HL-60 (cell line): ENCODE results near the gene IFI6.
A peak's percentile ranks its signal among the peaks of the same experiment; 100 is the strongest.

ENCODE experiments used
- DNase-seq, 2 experiments: peaks; one replicate each; pipeline ENCODE4 v3.0.0-alpha.2; 2010 to 2020; ENCODE audit warnings: low read depth in 1 of 2, low spot score in 1 of 2
- H3K27ac ChIP-seq: fragments of 250-450 bp; sonication (Bioruptor Pico); replicated peaks from 2 replicates; pipeline ENCODE4 v1.5.1; 2020; ENCODE audit warnings: mild to moderate bottlenecking, moderate library complexity
- H3K27me3 ChIP-seq: fragments of 250-450 bp; sonication (Bioruptor Pico); 2 replicates; pipeline ENCODE4 v1.5.1; 2021; ENCODE audit warnings: mild to moderate bottlenecking, moderate library complexity; ENCODE audit not compliant: insufficient read depth, poor library complexity, severe bottlenecking
- H3K4me3 ChIP-seq: replicated peaks from 2 replicates; pipeline ENCODE4 v1.5.1; 2011; ENCODE audit warnings: mild to moderate bottlenecking, control low read depth, low read length; ENCODE audit not compliant: insufficient read depth
- CTCF ChIP-seq: IDR thresholded peaks from one replicate; pipeline ENCODE4 v1.5.1; 2011; ENCODE audit warnings: low read length, control low read depth, inconsistent platforms; ENCODE audit not compliant: insufficient read depth
- GABPA ChIP-seq: IDR thresholded peaks from 2 replicates; pipeline ENCODE4 v1.6.1; 2012; ENCODE audit warnings: low read depth
- POLR2AphosphoS5 ChIP-seq: IDR thresholded peaks from 2 replicates; pipeline ENCODE4 v1.6.1; 2012; ENCODE audit warnings: low read depth
- REST ChIP-seq: IDR thresholded peaks from 2 replicates; pipeline ENCODE4 v1.6.1; 2012; ENCODE audit warnings: low read depth; ENCODE audit not compliant: insufficient replicate concordance
- SPI1 ChIP-seq: IDR thresholded peaks from 2 replicates; pipeline ENCODE4 v1.6.1; 2012; ENCODE audit warnings: low read depth, mild to moderate bottlenecking, borderline replicate concordance

Gene IFI6

GRCh38 chr1:27666294-27666693, 5.7 kb downstream of the IFI6 start:
- no peak overlapping the region for H3K4me3 ChIP-seq
- DNase-seq = no peak
- no peak overlapping the region for H3K27ac ChIP-seq
- no peaks in the 10 kb centered on the region for H3K27me3 ChIP-seq
- TF ChIP-seq CTCF (no peak), GABPA (no peak), POLR2AphosphoS5 (no peak), SPI1 (no peak), REST (no peak)

- DNase-seq = no peak
- no peak for TF ChIP-seq SPI1
- Histone ChIP-seq H3K4me3 (no peak overlapping the region), H3K27ac (no peak overlapping the region), H3K27me3 (no peaks in the 10 kb centered on the region)
Observed at GRCh38 chr1:27665016-27665651, 6.9 kb downstream of the IFI6 start.

GRCh38 chr1:27664291-27664690, 7.7 kb downstream of the IFI6 start:
- H3K4me3 ChIP-seq = no peak overlapping the region
- H3K27ac ChIP-seq = no peak overlapping the region
- H3K27me3 ChIP-seq = no peaks in the 10 kb centered on the region
- DNase-seq = no peak
- no peak for TF ChIP-seq SPI1
- TF ChIP-seq REST = no peak
- no peak for TF ChIP-seq POLR2AphosphoS5
- TF ChIP-seq GABPA = no peak
- no peak for TF ChIP-seq CTCF

- Histone ChIP-seq H3K4me3 (no peak overlapping the region), H3K27ac (peak overlapping the region; percentile 80)
- DNase-seq = peak; percentile 69 to 87
Observed at GRCh38 chr1:27662707-27663393, 9.1 kb downstream of the IFI6 start.

More at GRCh38 chr1:27662707-27663393, 9.1 kb downstream of the IFI6 start:
- H3K27me3 ChIP-seq = no peaks in the 10 kb centered on the region
- no peak for TF ChIP-seq REST
- peak; percentile 80 for TF ChIP-seq SPI1
- TF ChIP-seq POLR2AphosphoS5 = peak; percentile 73
- TF ChIP-seq CTCF = peak; percentile 87
